GM21367 (cell line): Measurements from ENCODE around the gene BEST1.
"Not testable (repeated sequence)": the region's sequence is repeated elsewhere in the genome, so short reads cannot be mapped to it uniquely, and the experiment has no call there.

Experiments
- ATAC-seq: cut with Tn5 transposase; IDR thresholded peaks from one replicate; pipeline ENCODE4 v1.9.1; 2021; ENCODE audit not compliant: unreplicated experiment

The BEST1 gene

GRCh38 chr11:61976420-61976800 is 26.3 kb downstream of the BEST1 start:
- no peak for ATAC-seq

- no peak for ATAC-seq
These were observed 26.8 kb downstream of the BEST1 start for GRCh38 chr11:61976813-61977475.

GRCh38 chr11:61978703-61979661 is 28.8 kb downstream of the BEST1 start:
- no peak for ATAC-seq

- no peak for ATAC-seq
These were observed 30.8 kb downstream of the BEST1 start for GRCh38 chr11:61980783-61981541.

GRCh38 chr11:61983419-61983818 is 33.3 kb downstream of the BEST1 start:
- ATAC-seq, result no peak

GRCh38 chr11:61985869-61986268 is 35.7 kb downstream of the BEST1 start:
- ATAC-seq, result no peak

- ATAC-seq, result no peak
These were observed 44.8 kb downstream of the BEST1 start for GRCh38 chr11:61994981-61995380.

- no peak for ATAC-seq
These were observed 46.8 kb downstream of the BEST1 start for GRCh38 chr11:61996933-61997332.

GRCh38 chr11:61999141-61999975 is 49.2 kb downstream of the BEST1 start:
- no peak for ATAC-seq

- ATAC-seq, result no peak
These were observed 50.6 kb downstream of the BEST1 start for GRCh38 chr11:62000539-62001446.

- ATAC-seq, result no peak
These were observed 51.5 kb downstream of the BEST1 start for GRCh38 chr11:62001450-62002191.

- ATAC-seq, result not testable (repeated sequence)
These were observed 52.1 kb downstream of the BEST1 start for GRCh38 chr11:62002283-62002682.

GRCh38 chr11:62004473-62004872 is 54.3 kb downstream of the BEST1 start:
- ATAC-seq, result no peak

GRCh38 chr11:62008193-62008592 is 58.0 kb downstream of the BEST1 start:
- ATAC-seq, result no peak

- ATAC-seq, result no peak
These were observed 60.9 kb downstream of the BEST1 start for GRCh38 chr11:62010935-62011528.

GRCh38 chr11:62011881-62012280 is 61.7 kb downstream of the BEST1 start:
- ATAC-seq, result no peak

GRCh38 chr11:62012451-62012831 is 62.3 kb downstream of the BEST1 start:
- ATAC-seq, result no peak

- no peak for ATAC-seq
These were observed 62.8 kb downstream of the BEST1 start for GRCh38 chr11:62012832-62013461.
